ENCODE data around the gene NDUFS1.
"Not testable (repeated sequence)": the region's sequence is repeated elsewhere in the genome, so short reads cannot be mapped to it uniquely, and the experiment has no call there.

The NDUFS1 gene

DNA sequence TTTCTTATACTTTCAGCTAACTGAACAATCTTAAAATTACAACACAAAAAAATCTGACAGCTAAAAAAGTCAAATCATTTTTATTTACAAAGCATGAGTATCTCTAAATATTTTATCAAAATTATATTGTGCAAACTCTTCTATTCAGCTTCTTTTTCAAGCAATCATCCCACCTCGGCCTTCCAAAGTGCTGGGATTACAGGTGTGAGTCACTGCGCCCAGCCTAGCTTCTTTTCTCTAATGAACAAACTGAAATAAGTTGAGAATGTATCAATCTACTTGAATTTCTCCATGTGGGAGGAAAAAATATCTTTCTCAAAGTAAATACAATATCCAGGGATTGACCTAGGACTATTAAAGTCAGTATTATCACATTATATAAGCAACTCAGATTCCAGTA lies 14.9 kb downstream of the NDUFS1 start:
- TF ChIP-seq, protein P1, sequence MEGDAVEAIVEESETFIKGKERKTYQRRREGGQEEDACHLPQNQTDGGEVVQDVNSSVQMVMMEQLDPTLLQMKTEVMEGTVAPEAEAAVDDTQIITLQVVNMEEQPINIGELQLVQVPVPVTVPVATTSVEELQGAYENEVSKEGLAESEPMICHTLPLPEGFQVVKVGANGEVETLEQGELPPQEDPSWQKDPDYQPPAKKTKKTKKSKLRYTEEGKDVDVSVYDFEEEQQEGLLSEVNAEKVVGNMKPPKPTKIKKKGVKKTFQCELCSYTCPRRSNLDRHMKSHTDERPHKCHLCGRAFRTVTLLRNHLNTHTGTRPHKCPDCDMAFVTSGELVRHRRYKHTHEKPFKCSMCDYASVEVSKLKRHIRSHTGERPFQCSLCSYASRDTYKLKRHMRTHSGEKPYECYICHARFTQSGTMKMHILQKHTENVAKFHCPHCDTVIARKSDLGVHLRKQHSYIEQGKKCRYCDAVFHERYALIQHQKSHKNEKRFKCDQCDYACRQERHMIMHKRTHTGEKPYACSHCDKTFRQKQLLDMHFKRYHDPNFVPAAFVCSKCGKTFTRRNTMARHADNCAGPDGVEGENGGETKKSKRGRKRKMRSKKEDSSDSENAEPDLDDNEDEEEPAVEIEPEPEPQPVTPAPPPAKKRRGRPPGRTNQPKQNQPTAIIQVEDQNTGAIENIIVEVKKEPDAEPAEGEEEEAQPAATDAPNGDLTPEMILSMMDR (IDR thresholded peaks at IDR 0.05; ENCODE audit: low read depth, low read length) = no peak
- TF ChIP-seq EZH2phosphoT487 (IDR thresholded peaks at IDR 0.05; ENCODE audit: low read depth) = no peak

DNA sequence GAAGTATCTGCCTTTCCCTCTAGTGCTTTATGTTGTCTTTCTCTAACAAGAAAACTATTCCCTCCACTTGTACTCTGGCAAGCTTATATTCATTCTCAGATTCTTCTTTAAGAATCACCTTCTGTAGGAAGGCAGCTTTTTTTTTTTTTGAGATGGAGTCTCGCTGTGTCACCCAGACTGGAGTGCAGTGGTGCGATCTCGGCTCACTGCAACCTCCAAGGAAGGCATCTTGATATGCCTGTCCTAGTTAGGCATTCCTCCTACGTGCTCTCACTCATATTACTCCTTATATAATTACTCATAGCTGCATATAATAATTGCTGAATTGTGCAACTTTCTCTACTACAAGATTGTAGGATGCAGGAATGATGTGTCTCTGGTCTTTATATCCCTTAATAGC lies 15.8 kb downstream of the NDUFS1 start:
- Histone ChIP-seq H3K4me2 (ENCODE audit: low read length) (no peak overlapping the region), H3K79me2 (ENCODE audit: low read length) (no peaks in the 10 kb centered on the region), H4K20me1 (ENCODE audit: insufficient read depth, low read length) (no peaks in the 10 kb centered on the region), H3K36me3 (replicated peaks; ENCODE audit: low read depth, low read length) (peaks cover 36% of the 10 kb centered on the region), H3K9me3 (ENCODE audit: insufficient read depth, low read length) (no peaks in the 10 kb centered on the region), H3K27me3 (ENCODE audit: low read depth, low read length) (no peaks in the 10 kb centered on the region), H3K4me3 (ENCODE audit: low read length) (no peak overlapping the region), H3K27ac (ENCODE audit: low read length) (no peak overlapping the region), H3K9ac (ENCODE audit: low read length) (no peak overlapping the region), H3K4me1 (ENCODE audit: low read length) (no peaks in the 10 kb centered on the region), H2AFZ (ENCODE audit: low read depth, low read length) (no peak overlapping the region)
- TF ChIP-seq, protein P1 (IDR thresholded peaks at IDR 0.05; ENCODE audit: low read depth, low read length) = no peak
- no peak for TF ChIP-seq EZH2phosphoT487 (IDR thresholded peaks at IDR 0.05; ENCODE audit: low read depth)

More for the DNA sequence above, 14.9 kb downstream of the NDUFS1 start:
- Histone ChIP-seq H3K4me2 (ENCODE audit: low read length) (no peak overlapping the region), H3K79me2 (ENCODE audit: low read length) (no peaks in the 10 kb centered on the region), H3K36me3 (replicated peaks; ENCODE audit: low read depth, low read length) (peaks cover 41% of the 10 kb centered on the region), H3K27ac (ENCODE audit: low read length) (no peak overlapping the region), H4K20me1 (ENCODE audit: insufficient read depth, low read length) (no peaks in the 10 kb centered on the region), H2AFZ (ENCODE audit: low read depth, low read length) (no peak overlapping the region), H3K4me1 (ENCODE audit: low read length) (no peaks in the 10 kb centered on the region), H3K27me3 (ENCODE audit: low read depth, low read length) (no peaks in the 10 kb centered on the region), H3K4me3 (ENCODE audit: low read length) (no peak overlapping the region), H3K9ac (ENCODE audit: low read length) (no peak overlapping the region), H3K9me3 (ENCODE audit: insufficient read depth, low read length) (no peaks in the 10 kb centered on the region)

DNA sequence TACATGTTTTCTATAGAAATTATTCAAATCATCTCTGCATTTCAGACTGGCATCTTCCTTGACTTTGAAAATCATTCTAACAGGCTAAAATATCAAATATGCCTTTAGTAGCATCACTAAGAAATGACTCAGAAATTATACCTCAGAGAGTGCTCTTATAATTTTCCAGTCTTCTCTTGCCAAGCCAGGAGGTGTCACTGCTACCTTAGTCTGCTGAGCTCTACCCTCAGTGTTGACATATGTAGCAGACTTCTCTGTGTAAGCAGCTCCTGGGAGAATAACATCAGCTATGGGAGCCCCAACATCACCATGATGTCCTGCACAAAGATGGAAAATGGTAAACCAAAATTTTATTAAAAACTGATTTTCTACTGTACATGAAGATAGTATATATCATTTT lies 31.6 kb downstream of the NDUFS1 start:
- Histone ChIP-seq H2AFZ (ENCODE audit: low read depth, low read length) (no peak overlapping the region), H3K9ac (ENCODE audit: low read length) (no peak overlapping the region), H3K36me3 (replicated peaks; ENCODE audit: low read depth, low read length) (peaks cover 25% of the 10 kb centered on the region), H3K79me2 (ENCODE audit: low read length) (no peaks in the 10 kb centered on the region), H3K4me1 (ENCODE audit: low read length) (no peaks in the 10 kb centered on the region), H4K20me1 (ENCODE audit: insufficient read depth, low read length) (no peaks in the 10 kb centered on the region), H3K4me3 (ENCODE audit: low read length) (no peak overlapping the region), H3K4me2 (ENCODE audit: low read length) (no peak overlapping the region), H3K27me3 (ENCODE audit: low read depth, low read length) (no peaks in the 10 kb centered on the region), H3K9me3 (ENCODE audit: insufficient read depth, low read length) (no peaks in the 10 kb centered on the region), H3K27ac (ENCODE audit: low read length) (no peak overlapping the region)
- TF ChIP-seq, protein P1 (IDR thresholded peaks at IDR 0.05; ENCODE audit: low read depth, low read length) = peak; percentile 9; the same call in 1 of the 2 replicates
- no peak for TF ChIP-seq EZH2phosphoT487 (IDR thresholded peaks at IDR 0.05; ENCODE audit: low read depth)

DNA sequence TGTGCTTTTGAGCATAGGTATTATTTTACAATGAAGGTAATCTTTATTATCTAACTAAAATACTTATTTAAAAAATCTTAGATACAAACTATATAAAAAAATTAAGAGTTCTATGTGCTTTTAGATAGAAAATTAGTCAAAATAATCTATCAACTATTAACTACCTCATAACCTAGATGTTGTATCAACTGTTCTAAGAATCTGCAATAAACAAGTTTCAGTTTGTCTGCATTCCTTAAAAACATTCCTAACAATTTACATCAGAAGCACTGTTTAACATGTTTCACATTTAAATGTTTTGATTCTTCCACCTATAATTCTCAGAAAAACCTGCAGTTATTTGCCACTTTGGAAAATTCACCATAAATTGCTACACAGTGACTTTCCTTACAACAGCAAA lies 33.3 kb downstream of the NDUFS1 start:
- TF ChIP-seq, protein P1 (IDR thresholded peaks at IDR 0.05; ENCODE audit: low read depth, low read length) = no peak
- no peak for TF ChIP-seq EZH2phosphoT487 (IDR thresholded peaks at IDR 0.05; ENCODE audit: low read depth)
- Histone ChIP-seq H4K20me1 (ENCODE audit: insufficient read depth, low read length) (no peaks in the 10 kb centered on the region), H3K36me3 (replicated peaks; ENCODE audit: low read depth, low read length) (peaks cover 27% of the 10 kb centered on the region)

DNA sequence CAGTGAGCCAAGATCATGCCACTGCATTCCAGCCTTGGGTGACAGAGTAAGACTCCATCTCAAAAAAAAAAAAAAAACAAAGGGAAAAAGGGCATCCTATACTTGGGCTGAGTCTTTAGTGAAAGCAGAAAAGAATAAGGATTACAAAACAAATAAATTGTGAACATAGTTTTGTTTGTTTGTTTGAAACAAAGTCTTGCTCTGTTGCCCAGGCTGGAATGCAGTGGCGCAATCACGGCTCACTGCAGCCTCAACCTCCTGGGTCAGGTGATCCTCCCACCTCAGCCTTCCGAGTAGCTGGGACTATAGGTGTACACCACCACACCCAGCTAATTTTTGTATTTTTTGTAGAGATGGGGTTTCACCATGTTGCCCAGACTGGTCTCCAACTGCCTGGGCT lies 36.7 kb downstream of the NDUFS1 start:
- H3K9me3 ChIP-seq (ENCODE audit: insufficient read depth, low read length); H2AFZ ChIP-seq (ENCODE audit: low read depth, low read length); H3K27ac ChIP-seq (ENCODE audit: low read length); H3K4me3 ChIP-seq (ENCODE audit: low read length); H3K79me2 ChIP-seq (ENCODE audit: low read length); H3K4me1 ChIP-seq (ENCODE audit: low read length); H3K4me2 ChIP-seq (ENCODE audit: low read length); H4K20me1 ChIP-seq (ENCODE audit: insufficient read depth, low read length); H3K9ac ChIP-seq (ENCODE audit: low read length); H3K27me3 ChIP-seq (ENCODE audit: low read depth, low read length): not testable (repeated sequence)
- H3K36me3 ChIP-seq (replicated peaks; ENCODE audit: low read depth, low read length) = peaks cover 26% of the 10 kb centered on the region

More for the DNA sequence above, 33.3 kb downstream of the NDUFS1 start:
- no peak overlapping the region for H3K9ac ChIP-seq (ENCODE audit: low read length)
- H3K4me3 ChIP-seq (ENCODE audit: low read length) = no peak overlapping the region
- no peak overlapping the region for H3K27ac ChIP-seq (ENCODE audit: low read length)
- no peak overlapping the region for H3K4me2 ChIP-seq (ENCODE audit: low read length)
- no peaks in the 10 kb centered on the region for H3K4me1 ChIP-seq (ENCODE audit: low read length)
- no peak overlapping the region for H2AFZ ChIP-seq (ENCODE audit: low read depth, low read length)
- H3K79me2 ChIP-seq (ENCODE audit: low read length) = no peaks in the 10 kb centered on the region
- H3K27me3 ChIP-seq (ENCODE audit: low read depth, low read length) = no peaks in the 10 kb centered on the region
- no peaks in the 10 kb centered on the region for H3K9me3 ChIP-seq (ENCODE audit: insufficient read depth, low read length)
